GM19099 (cell line): Measurements from ENCODE around the gene NR3C2.

Experiments used
- POLR2A ChIP-seq: IDR thresholded peaks from 3 replicates; pipeline ENCODE4 v1.6.1; 2011; ENCODE audit warnings: low read depth; ENCODE audit not compliant: insufficient read length; ENCODE audit errors: extremely low read depth

The NR3C2 gene

DNA sequence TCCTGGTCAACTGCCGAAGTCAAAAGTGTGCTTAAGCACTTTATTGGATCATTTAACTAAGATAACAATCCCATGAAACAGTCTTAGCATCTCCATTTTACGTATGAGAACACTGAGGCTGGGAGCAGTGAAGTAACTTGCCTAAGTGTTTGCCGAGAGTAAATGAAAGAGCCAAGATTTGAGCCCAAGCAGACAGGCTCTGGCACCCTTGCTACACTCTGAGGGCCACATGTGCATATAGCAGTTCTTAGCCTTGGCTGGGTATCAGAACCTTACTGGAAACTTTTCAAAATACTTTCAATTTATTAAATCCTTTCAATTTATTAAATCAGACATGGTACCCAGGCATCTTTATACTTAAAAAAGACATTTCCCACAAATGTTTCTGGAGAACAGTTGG lies 225.9 kb downstream of the NR3C2 start:
- TF ChIP-seq POLR2A, result no peak

- TF ChIP-seq POLR2A, result no peak
Measured at GRCh38 chr4:148215202-148215601, 227.0 kb downstream of the NR3C2 start.

- TF ChIP-seq POLR2A, result no peak
Measured at GRCh38 chr4:148214529-148215166, 227.6 kb downstream of the NR3C2 start.

DNA sequence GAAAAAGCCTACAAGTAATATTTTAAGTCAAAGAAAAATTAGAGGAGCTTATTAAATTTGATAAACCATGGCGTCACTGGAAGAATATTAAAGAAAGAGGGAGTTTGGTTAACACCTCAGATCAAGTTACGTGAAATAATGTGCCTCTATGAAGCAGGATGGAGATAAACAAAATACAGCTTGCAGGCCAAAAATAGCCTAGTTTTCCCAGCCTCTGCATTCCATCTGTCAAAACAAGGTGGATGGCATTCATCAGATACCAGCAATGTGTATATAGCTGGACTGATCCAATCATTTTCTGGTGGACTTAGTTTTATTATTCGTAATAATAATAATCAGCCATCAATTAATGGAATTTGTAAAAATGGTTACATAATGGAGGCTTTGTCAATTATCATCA lies 230.7 kb downstream of the NR3C2 start:
- TF ChIP-seq POLR2A, result no peak

GRCh38 chr4:148210661-148211060 lies 231.6 kb downstream of the NR3C2 start:
- no peak for TF ChIP-seq POLR2A

DNA sequence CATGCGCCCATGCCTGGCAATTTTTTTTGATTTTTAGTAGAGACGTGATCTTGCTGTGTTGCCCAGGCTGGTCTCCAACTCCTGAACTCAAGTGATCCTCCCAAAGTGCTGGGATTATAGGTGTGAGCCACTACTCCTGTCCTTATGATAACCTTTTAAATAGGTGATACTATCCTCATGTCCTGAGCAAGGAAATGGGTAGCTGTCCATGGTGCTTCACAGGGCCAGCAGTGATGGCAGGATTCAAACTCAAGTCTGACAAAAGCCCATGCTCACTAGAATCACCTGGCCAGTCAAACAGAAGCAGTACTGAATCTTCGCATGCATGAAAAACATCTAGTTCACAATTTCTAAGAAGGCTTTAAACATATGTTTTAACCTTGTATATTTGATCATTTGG lies 235.1 kb downstream of the NR3C2 start:
- no peak for TF ChIP-seq POLR2A

GRCh38 chr4:148205476-148205875 lies 236.7 kb downstream of the NR3C2 start:
- TF ChIP-seq POLR2A, result no peak

DNA sequence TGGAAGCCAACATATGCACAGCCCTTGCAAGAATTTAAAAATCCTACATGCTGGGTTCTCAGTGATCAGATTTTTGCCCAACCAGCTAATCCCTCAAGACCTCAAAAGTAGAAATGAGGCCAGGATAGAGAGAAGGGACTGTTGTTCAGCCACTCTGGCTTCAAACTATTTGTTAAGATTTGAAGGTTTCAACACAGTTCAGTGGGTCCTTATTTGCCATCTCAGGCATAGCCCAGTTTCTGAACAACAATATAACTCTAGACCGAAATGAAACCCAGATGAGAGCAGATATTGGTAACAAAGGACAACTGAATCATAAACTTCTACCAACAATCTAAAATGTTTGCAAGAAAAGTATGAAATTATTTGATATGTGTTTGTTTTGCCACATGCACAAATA lies 237.3 kb downstream of the NR3C2 start:
- TF ChIP-seq POLR2A, result no peak

DNA sequence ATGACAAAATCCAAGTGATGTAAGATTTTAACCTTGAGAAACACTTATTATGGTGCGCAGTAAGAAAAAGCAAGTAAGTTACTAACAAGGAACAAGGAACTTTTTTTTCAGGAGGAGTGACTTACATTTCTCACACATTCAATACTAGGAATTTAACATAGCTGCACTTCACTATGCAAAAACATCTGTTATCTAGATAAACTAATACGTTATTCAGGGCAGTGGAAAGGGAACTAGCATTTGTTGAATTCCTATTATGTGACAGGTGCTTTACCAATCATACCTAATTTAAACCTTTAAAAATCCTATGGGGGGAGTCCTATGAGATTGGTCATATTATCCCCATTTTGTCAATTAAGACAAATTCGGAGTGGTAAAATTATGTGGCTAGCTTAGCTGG lies 238.0 kb downstream of the NR3C2 start:
- no peak for TF ChIP-seq POLR2A

DNA sequence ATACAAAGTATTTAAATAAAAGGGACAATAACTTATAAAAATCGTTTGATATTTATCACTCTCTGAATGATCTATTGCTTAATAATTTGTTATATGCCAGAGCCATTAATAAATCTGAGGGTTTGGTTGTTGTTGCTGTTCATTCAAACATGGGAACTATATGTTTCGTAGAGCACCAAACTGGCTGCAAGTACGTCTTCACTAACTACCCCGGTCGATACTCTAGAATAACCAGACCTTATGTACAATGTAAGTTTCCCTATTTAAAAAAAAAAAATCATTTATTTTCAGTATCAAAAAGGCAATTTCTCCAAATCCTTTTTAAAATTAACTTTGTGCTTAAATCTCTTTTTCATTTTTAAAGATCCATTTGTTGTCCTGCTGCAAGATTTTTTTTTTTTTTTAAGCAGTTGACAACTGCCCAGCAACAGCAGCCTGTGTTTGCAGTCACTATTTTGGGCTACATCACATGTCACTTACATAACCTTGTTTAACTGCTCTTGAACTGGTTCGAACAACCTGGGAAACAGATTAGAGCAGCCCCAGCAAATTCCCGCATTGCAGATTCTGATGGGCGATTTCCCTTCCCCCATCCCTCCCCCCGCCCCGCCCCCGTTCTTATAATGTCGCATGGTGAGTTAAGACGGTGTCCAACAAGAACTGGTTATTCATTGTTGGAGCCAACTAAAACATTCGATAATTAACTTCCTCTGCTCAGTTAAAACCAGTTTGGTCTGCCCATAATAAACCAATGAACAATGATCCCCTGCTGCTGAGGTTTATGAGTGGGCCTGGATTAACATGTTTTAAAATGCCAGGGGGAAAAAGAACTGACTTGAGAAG lies 238.9 kb downstream of the NR3C2 start:
- TF ChIP-seq POLR2A, result no peak

DNA sequence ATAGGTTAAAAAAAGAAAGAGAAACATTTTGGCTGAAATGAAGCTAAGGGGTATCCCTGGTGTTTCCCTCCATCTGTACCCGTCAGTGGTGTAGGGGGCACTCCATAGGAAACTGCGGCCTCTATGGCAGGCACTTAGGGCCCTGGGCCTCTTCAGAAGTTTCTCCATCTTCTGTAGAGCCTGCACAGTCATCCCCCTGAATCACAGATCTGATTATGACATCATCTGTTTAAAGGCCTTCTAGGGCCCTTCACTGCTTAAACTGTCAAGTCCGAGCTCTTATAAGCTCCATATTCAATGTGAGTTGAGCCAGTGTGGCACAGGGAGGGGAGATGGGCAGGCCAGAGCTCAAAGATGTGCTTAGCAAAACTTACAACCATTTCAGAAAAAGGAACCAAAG lies 241.3 kb downstream of the NR3C2 start:
- TF ChIP-seq POLR2A, result no peak

GRCh38 chr4:148196164-148196563 lies 246.1 kb downstream of the NR3C2 start:
- TF ChIP-seq POLR2A, result no peak

- TF ChIP-seq POLR2A, result no peak
Measured at GRCh38 chr4:148192526-148192925, 249.7 kb downstream of the NR3C2 start.

GRCh38 chr4:148184922-148185321 lies 257.3 kb downstream of the NR3C2 start:
- no peak for TF ChIP-seq POLR2A

DNA sequence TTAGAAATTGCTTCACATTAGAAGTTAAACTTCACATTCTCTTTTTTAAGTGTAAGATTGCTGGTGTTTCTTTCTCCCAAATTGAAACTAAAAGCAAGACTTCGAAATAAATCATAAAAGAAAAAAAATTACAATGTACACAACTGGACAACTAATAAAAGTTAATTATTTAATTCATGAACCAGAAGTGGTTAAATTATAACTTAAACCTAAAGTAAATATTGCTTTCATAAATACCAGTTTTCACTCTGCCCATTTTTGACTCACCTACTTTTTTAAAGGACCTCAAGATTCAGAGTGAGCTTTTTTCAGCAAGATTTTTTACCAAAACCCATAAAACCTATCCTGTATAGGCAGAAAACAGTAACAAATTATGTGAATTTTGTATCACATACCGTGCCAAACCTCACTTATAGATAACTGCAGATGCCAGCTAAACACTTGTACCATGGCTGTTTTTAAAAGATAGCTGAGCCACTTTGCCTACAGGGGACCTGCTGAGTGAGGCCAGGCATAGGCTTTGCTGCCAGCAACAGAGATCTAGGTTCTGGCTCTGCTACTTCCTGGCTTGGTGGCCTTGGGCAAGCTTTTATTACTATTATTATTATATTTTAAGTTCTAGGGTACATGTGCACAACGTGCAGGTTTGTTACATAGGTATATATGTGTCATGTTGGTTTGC lies 259.8 kb downstream of the NR3C2 start:
- TF ChIP-seq POLR2A, result no peak
